Loucy (cell line): ENCODE measurements around the gene LETM1.

Experiments used
- H2AFZ ChIP-seq: fragments of 200-600 bp; sonication (generic); 2 replicates; pipeline ENCODE4 v1.6.0; 2016; ENCODE audit warnings: antibody characterized with exemption, mild to moderate bottlenecking, low read length, moderate library complexity
- H3F3A ChIP-seq: fragments of 200-600 bp; 2 replicates; pipeline ENCODE4 v1.6.0; 2016; ENCODE audit warnings: antibody characterized with exemption, low read depth, mild to moderate bottlenecking
- H3K27me3 ChIP-seq: fragments of 200-600 bp; sonication (generic); 2 replicates; pipeline ENCODE4 v1.6.1; 2014; ENCODE audit warnings: low read length, mild to moderate bottlenecking; ENCODE audit not compliant: insufficient read depth, poor library complexity, severe bottlenecking
- H3K36me3 ChIP-seq: fragments of 200-600 bp; sonication (generic); 2 replicates; pipeline ENCODE4 v1.6.1; 2016; ENCODE audit warnings: low read length; ENCODE audit not compliant: insufficient read depth
- H3K4me1 ChIP-seq: fragments of 200-600 bp; sonication (generic); 2 replicates; pipeline ENCODE4 v1.5.1; 2014; ENCODE audit warnings: low read length, mild to moderate bottlenecking; ENCODE audit not compliant: insufficient read depth, poor library complexity, severe bottlenecking
- H3K4me2 ChIP-seq: fragments of 200-600 bp; sonication (generic); 2 replicates; pipeline ENCODE4 v1.6.0; 2014; ENCODE audit warnings: antibody characterized with exemption, low read length, low read depth, mild to moderate bottlenecking; ENCODE audit not compliant: poor library complexity, severe bottlenecking
- H3K4me3 ChIP-seq: fragments of 200-600 bp; sonication (generic); 2 replicates; pipeline ENCODE4 v1.5.1; 2014; ENCODE audit warnings: low read length, mild to moderate bottlenecking, mixed read lengths; ENCODE audit not compliant: poor library complexity, severe bottlenecking
- H3K79me2 ChIP-seq: fragments of 200-600 bp; sonication (generic); 2 replicates; pipeline ENCODE4 v1.6.1; 2014; ENCODE audit warnings: low read length; ENCODE audit not compliant: insufficient read depth
- H3K9ac ChIP-seq: fragments of 200-600 bp; sonication (generic); 2 replicates; pipeline ENCODE4 v1.6.0; 2014; ENCODE audit warnings: mild to moderate bottlenecking, low read depth, low read length, moderate library complexity; ENCODE audit not compliant: poor library complexity, severe bottlenecking
- H3K9me2 ChIP-seq: fragments of 200-600 bp; sonication (generic); replicated peaks from 2 replicates; pipeline ENCODE4 v1.6.1; 2016; ENCODE audit warnings: low read depth, low read length, mixed read lengths
- H3K9me3 ChIP-seq: fragments of 200-600 bp; sonication (generic); 2 replicates; pipeline ENCODE4 v1.6.1; 2014; ENCODE audit warnings: mild to moderate bottlenecking, antibody characterized with exemption, low read length, low read depth; ENCODE audit not compliant: insufficient read depth
- H4K20me1 ChIP-seq: fragments of 200-600 bp; sonication (generic); 2 replicates; pipeline ENCODE4 v1.6.0; 2014; ENCODE audit warnings: antibody characterized with exemption, low read length, mild to moderate bottlenecking; ENCODE audit not compliant: insufficient read depth, poor library complexity, severe bottlenecking
- CTCF ChIP-seq: fragments of 200-600 bp; sonication (generic); conservative IDR thresholded peaks from 2 replicates; pipeline ENCODE4 v1.5.1; 2014; ENCODE audit warnings: mild to moderate bottlenecking, antibody characterized with exemption, low read length
- EZH2phosphoT487 ChIP-seq: fragments of 200-600 bp; IDR thresholded peaks from 2 replicates; pipeline ENCODE4 v1.6.1; 2018; ENCODE audit warnings: antibody characterized with exemption, mild to moderate bottlenecking, moderate library complexity, borderline replicate concordance

The LETM1 gene

GRCh38 chr4:1763550-1764080 is 92.3 kb downstream of the LETM1 start:
- Histone ChIP-seq H2AFZ (no peak overlapping the region), H3K4me2 (no peak overlapping the region), H4K20me1 (no peaks in the 10 kb centered on the region), H3K4me3 (no peak overlapping the region), H3K79me2 (no peaks in the 10 kb centered on the region), H3K9me2 (no peaks in the 10 kb centered on the region), H3K9ac (no peak overlapping the region), H3K36me3 (no peaks in the 10 kb centered on the region), H3K27me3 (no peaks in the 10 kb centered on the region), H3K9me3 (no peaks in the 10 kb centered on the region), H3K4me1 (no peaks in the 10 kb centered on the region), H3F3A (no peaks in the 10 kb centered on the region)
- TF ChIP-seq CTCF (no peak), EZH2phosphoT487 (no peak)

GRCh38 chr4:1763070-1763549 is 92.8 kb downstream of the LETM1 start:
- Histone ChIP-seq H3K9ac (no peak overlapping the region), H3K4me1 (no peaks in the 10 kb centered on the region), H3K27me3 (no peaks in the 10 kb centered on the region), H3F3A (no peaks in the 10 kb centered on the region), H3K9me2 (no peaks in the 10 kb centered on the region), H3K79me2 (no peaks in the 10 kb centered on the region), H4K20me1 (no peaks in the 10 kb centered on the region), H3K36me3 (no peaks in the 10 kb centered on the region), H3K4me3 (no peak overlapping the region), H3K9me3 (no peaks in the 10 kb centered on the region), H2AFZ (no peak overlapping the region), H3K4me2 (no peak overlapping the region)
- TF ChIP-seq EZH2phosphoT487 (no peak), CTCF (no peak)

- H3F3A ChIP-seq, result no peaks in the 10 kb centered on the region
- H3K79me2 ChIP-seq, result no peaks in the 10 kb centered on the region
- no peak overlapping the region for H3K4me2 ChIP-seq
- no peak overlapping the region for H2AFZ ChIP-seq
- H3K9me3 ChIP-seq, result no peaks in the 10 kb centered on the region
- TF ChIP-seq EZH2phosphoT487 (no peak), CTCF (no peak)
- H3K27me3 ChIP-seq, result no peaks in the 10 kb centered on the region
- no peak overlapping the region for H3K4me3 ChIP-seq
- H3K9ac ChIP-seq, result no peak overlapping the region
- no peaks in the 10 kb centered on the region for H4K20me1 ChIP-seq
- no peaks in the 10 kb centered on the region for H3K36me3 ChIP-seq
- no peaks in the 10 kb centered on the region for H3K4me1 ChIP-seq
- no peaks in the 10 kb centered on the region for H3K9me2 ChIP-seq
These were observed 93.5 kb downstream of the LETM1 start for GRCh38 chr4:1762264-1763010.
